Aorta (tissue), 5 donors: ENCODE measurements around the gene TMEM266. TPM values are rescaled to one million over a fixed set of nuclear protein-coding genes. Genes with fewer than 3 reads are reported as not detected.

Experiments
- ATAC-seq: fragments of 200-7000 bp; cut with Tn5 transposase; one replicate; pipeline ENCODE4 v1.9.1; 2022; ENCODE audit warnings: moderate library complexity; ENCODE audit not compliant: low FRiP score
- DNase-seq, 2 donors: peaks; one replicate each; pipeline ENCODE4 v3.0.0-alpha.2; 2020
- H3K27ac ChIP-seq, 2 donors: one replicate each; pipeline ENCODE4 v1.5.1; 2013; ENCODE audit warnings: low read length in 2 of 2, mild to moderate bottlenecking in 2 of 2, moderate library complexity in 2 of 2, control low read depth in 1 of 2, inconsistent platforms in 1 of 2, low read depth in 1 of 2
- H3K27me3 ChIP-seq, 2 donors: one replicate each; pipeline ENCODE4 v1.6.1; 2013; ENCODE audit warnings: control low read depth in 1 of 2, low read length in 1 of 2, mild to moderate bottlenecking in 1 of 2, moderate library complexity in 1 of 2; ENCODE audit not compliant: insufficient read depth in 2 of 2, control insufficient read depth in 1 of 2
- H3K36me3 ChIP-seq, 2 donors: one replicate each; pipeline ENCODE4 v1.6.1; 2013; ENCODE audit warnings: control low read depth in 1 of 2, low read length in 1 of 2, mild to moderate bottlenecking in 1 of 2; ENCODE audit not compliant: insufficient read depth in 2 of 2, control insufficient read depth in 1 of 2
- H3K4me1 ChIP-seq, 2 donors: one replicate each; pipeline ENCODE4 v1.6.1; 2013; ENCODE audit warnings: low read length in 2 of 2, control low read depth in 1 of 2, mild to moderate bottlenecking in 1 of 2, moderate library complexity in 1 of 2; ENCODE audit not compliant: insufficient read depth in 2 of 2, control insufficient read depth in 1 of 2
- H3K4me3 ChIP-seq, 2 donors: one replicate each; pipeline ENCODE4 v1.5.1; 2013; ENCODE audit warnings: low read length in 2 of 2, control low read depth in 1 of 2, mild to moderate bottlenecking in 1 of 2
- H3K9me3 ChIP-seq: one replicate; pipeline ENCODE4 v1.6.1; 2013; ENCODE audit warnings: mild to moderate bottlenecking, low read length; ENCODE audit not compliant: control insufficient read depth
- WGBS, 2 donors: extraction: QIAGEN DNeasy Blood & Tissue Kit; methylation state at CpG; one replicate each; pipeline ENCODE4 v1.1.7; 2013; 5-methylcytosine and 5-hydroxymethylcytosine counted together
- intact Hi-C, 2 donors: fragments of 100-400 bp; cut with DNase I; formaldehyde crosslinking; loops; one replicate each; pipeline versions ENCODE4 v1.14.2 to v1.15.0; 2022
- polyA plus RNA-seq, 2 donors: library from polyadenylated mRNA; stranded (reverse); fragments of 200-250 nt; gene quantifications; one replicate each; pipeline ENCODE4 v1.2.3, GENCODE V29; 2013
- total RNA-seq, 2 donors: library from RNA; stranded (reverse); fragmentation: NEBNext Ultra II Directional; extraction: Animal tissue kit (Norgen Biotek cat#: 25700); gene quantifications; one replicate each; pipeline ENCODE4 v1.2.1, GENCODE V29; 2021
- donor health status: healthy with polysubstance abuse.
- donor health status: Bipolar disorder and iron deficiency.
- donor health status: DM: no; HTN: no; CAD: no.
- donor health status: DM: no; HTN: no; CAD: no.
- donor health status: DM: yes; HTN: yes; CAD: no.

Gene TMEM266
- total and polyA plus RNA-seq, 4 donors: 0.26 TPM; not detected in 3

- Histone ChIP-seq H3K27ac (no peak overlapping the region), H3K9me3 (no peaks in the 10 kb centered on the region), H3K4me1 (no peaks in the 10 kb centered on the region), H3K36me3 (no peaks in the 10 kb centered on the region), H3K4me3 (no peak overlapping the region), H3K27me3 (no peaks in the 10 kb centered on the region)
- no peak for ATAC-seq
- intact Hi-C loops: no loop called here
- no peak for DNase-seq
- WGBS, 2 donors: 87 to 89% methylated on average over 3 of the region's 3 CpGs
Observed at GRCh38 chr15:76253691-76254473, 194.1 kb downstream of the TMEM266 start.

Other genes with a start within 250 kb of the TMEM266 start
- gene UBE2Q2, start 216.5 kb upstream of the TMEM266 start, total RNA-seq: 10 to 100 TPM; 38.2 to 42.6 TPM
- 10 to 100 TPM; 39.5 to 86.4 TPM for gene UBE2Q2, start 216.5 kb upstream of the TMEM266 start, polyA plus RNA-seq
- 10 to 100 TPM; 15.8 to 18.3 TPM for gene FBXO22, start 156.1 kb upstream of the TMEM266 start, total RNA-seq
- 10 to 100 TPM; 12.5 to 18.9 TPM for gene FBXO22, start 156.1 kb upstream of the TMEM266 start, polyA plus RNA-seq
- not detected for gene NRG4, start 47.6 kb upstream of the TMEM266 start, total RNA-seq
- gene NRG4, start 47.6 kb upstream of the TMEM266 start, polyA plus RNA-seq: not detected